Hypothalamus (tissue), 51 donors: Measurements from ENCODE around the gene EXOC6B.

Experiments
- DNase-seq, 51 donors: peaks; one replicate each; lab custom pipeline; 2025; lab: John Stamatoyannopoulos, UW

Gene EXOC6B

DNA sequence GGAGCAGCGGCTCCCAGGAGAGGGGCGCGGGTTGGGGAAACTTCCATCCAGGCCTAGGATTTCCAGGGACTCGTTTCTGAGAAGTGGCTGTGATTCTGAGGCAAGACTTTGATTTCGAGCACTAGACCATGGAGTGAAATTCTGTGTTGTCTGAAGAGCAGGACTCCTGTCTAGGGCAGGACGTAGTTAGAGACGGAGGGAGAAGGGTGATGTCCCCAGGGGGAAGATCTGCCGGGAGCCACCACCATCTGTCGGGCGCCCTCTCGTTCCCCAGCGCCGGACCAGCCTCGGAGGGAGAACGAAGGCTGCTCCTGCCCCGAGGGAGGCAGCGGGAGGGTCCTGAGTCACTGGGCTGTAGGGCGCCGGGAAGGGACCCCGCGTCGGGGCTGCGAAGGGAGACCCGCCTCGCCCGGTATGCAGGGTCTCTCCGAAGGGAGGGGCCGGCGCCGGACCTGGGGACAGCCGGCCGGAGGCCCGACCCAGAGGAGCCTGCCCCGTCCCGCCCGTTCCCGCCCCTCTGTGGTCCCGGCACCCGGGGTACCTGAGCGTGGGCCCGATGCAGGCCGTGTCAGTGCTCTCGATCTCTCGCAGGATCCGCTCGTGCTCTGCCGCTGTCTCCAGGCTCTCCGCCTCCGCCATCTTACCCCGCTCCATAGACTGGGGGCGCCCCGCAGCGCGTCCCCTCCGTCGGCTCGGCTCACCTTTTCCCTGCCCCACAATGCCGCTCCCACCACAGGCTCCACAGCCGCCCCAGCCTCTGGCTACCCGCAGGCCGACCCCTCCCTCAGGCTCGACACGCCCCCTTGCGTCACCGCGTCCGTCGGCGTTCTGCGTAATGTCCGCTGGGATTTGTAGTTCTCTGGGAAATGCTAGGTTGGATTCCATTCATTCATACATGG is at the start of gene EXOC6B:
TSS of gene EXOC6B (minus strand) at position 777 of the 899 bp plus-strand sequence.
- DNase-seq = peak; percentile 18 to 94 (median 83)

DNA sequence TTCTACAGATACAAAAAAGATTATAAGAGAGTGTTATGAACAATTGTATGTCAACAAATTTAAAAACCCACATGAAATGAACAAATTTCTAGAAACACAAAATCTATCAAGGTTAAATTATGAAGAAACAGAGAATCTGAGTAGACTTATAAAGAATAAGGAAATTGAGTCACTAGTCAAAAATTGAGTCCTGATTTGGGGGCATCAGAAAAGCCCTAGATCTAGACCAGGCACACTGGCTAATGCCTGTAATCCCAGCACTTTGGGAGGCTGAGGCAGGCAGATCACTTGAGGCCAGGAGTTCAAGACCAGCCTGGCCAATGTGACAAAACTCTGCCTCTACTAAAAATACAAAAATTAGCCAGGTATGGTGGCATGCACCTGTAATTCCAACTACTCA is 46.0 kb upstream of the EXOC6B start:
- no peak for DNase-seq

- no peak for DNase-seq
Measured at GRCh38 chr2:72871060-72871459, 45.2 kb upstream of the EXOC6B start.

DNA sequence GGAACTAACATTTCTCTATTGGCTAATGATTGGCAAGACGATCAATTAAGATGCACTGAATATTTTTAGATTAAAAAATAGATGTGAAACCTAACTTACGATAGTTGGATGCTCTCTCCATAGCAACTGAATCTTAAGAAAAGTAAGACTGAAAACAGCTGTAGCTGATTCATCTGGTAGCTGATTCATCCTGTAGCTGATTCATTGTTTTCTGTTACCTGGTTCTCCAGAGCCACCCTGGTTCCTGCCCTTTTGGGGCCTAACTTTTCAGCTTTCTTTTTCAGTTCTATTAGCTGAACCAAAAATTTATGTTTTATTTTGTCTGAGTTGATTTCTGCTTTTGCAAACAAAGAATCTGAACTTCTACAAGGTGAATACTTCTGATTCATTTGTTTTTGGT is 38.7 kb upstream of the EXOC6B start:
- peak in 1 of 51 donors; percentile 13 for DNase-seq

- DNase-seq = peak in 1 of 51 donors; percentile 5
Measured at GRCh38 chr2:72863046-72863445, 37.2 kb upstream of the EXOC6B start.

- peak; percentile 15 to 92 (median 74) for DNase-seq
Measured at GRCh38 chr2:72862239-72862988, 36.6 kb upstream of the EXOC6B start.

DNA sequence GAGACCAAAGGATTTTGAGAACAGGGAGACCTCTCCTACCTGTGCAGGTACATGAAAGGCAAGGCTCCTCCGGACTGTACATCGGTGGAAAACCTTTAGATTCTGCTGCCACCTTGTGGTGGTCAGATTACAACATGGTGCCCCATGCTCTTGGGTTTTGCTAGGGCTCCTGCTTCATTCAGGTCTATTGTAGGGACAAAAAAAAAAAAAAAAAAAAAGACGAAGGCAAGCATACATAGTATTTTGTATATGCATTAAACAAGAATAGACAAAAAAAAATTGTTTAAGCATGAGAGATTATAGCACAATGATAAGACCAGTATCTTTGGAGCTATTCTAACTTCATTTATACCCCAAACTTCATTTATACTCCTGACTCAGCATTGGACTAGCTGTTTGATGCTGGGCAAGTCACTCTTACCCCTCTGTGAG is 34.0 kb upstream of the EXOC6B start:
- DNase-seq = peak in 43 of 51 donors; percentile 0 to 74 (median 26)

DNA sequence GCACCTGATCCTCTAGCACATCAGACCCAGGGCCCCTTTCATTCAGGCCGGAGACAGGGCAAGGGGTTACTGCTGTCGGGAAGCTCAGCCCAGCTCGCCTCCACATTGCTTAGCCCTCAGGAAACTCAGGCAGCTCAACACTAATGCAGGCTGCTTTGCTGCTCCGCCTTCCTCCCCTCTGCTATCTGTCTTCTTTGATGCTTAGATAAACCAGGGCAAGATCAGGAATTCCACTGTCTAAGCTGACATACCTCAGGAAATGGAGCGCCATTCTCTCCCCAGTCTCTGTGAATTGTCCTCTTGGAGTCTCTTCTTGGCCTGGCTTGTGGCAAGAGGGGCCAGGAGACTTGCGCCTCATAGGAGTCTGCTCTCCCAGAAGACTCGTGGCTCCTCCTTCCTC is 25.5 kb upstream of the EXOC6B start:
- no peak for DNase-seq

DNA sequence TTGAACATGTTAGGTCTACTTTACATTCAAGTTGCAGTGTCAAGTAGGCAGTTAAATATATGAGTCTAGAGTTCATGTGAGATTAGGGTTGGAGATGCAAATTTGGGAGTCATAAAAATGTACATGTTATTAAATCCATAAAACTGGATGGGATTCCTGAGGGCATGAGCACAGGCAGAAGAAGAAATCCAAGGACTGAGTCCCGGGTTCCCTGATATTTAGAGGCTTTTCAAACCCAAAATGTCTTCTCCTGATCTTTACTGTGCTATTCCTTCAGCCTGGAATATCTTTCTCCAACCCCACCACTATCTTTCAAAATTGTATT is 23.3 kb upstream of the EXOC6B start:
- DNase-seq = no peak

DNA sequence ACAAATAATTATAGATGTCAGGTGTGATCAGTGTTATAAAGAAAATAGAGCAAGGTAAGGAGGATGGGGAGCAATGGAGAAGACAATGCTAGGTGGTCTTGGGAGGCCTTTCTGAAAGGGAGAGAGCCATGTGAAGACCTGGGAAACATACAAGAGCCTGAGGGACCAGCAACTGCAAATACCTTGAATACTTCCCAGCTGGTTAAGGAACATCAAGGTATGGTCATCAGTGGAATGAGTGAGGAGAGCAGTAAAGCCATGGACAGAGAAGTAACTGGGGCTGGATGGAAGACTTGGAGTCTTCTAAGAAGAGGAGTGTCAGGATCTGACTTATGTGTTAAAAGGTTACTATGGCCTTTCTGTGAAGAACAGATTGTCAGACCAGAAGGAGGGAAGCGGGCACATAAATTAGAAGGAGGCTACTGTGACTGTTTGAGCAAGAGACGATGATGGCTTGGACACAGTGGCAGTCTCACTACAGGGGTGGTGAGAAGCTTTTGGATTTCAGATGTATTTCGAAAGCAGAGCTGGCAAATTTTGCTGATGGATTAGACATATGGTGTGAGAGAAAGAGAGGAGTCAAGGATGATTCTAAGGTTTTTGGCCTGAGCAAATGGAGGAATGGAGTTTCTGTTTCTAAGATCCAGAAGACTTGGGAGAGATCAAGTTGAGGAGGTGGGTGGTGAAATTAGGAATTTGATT is 22.8 kb upstream of the EXOC6B start:
- no peak for DNase-seq

DNA sequence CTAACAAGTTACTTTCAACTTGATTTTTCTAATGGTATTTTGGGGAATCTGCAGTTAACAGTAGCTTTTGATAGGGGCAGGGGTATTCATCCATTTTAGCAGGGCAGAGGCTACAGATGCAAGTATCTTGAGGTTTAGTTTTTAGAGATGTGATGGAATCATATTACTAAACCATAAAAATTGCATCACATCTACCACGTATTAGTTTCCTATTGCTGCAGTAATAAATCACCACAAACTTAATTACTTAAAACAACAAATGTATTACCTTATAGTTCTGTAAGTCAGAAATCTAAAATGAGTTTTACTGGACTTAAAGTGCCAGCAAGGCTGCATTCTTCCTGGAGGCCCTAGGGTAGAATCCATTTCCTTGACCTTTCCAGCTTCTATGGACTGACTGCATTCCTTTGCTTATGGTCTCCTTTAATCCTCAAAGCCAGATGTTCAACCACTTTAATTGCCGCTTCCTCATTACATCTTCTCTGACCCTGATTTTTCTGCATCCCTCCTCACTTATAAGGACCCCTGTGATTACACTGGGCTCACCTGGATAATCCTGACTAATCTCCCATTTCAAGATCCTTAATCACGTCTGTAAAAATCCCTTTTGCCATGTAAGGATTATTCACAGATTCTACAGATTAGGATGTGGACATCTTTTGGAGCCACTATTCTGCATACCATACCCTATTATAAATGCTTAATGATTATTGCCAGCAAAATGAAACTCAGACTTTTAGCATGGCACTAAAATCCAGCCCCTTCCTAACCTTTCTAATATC is 21.9 kb upstream of the EXOC6B start:
- DNase-seq = no peak

DNA sequence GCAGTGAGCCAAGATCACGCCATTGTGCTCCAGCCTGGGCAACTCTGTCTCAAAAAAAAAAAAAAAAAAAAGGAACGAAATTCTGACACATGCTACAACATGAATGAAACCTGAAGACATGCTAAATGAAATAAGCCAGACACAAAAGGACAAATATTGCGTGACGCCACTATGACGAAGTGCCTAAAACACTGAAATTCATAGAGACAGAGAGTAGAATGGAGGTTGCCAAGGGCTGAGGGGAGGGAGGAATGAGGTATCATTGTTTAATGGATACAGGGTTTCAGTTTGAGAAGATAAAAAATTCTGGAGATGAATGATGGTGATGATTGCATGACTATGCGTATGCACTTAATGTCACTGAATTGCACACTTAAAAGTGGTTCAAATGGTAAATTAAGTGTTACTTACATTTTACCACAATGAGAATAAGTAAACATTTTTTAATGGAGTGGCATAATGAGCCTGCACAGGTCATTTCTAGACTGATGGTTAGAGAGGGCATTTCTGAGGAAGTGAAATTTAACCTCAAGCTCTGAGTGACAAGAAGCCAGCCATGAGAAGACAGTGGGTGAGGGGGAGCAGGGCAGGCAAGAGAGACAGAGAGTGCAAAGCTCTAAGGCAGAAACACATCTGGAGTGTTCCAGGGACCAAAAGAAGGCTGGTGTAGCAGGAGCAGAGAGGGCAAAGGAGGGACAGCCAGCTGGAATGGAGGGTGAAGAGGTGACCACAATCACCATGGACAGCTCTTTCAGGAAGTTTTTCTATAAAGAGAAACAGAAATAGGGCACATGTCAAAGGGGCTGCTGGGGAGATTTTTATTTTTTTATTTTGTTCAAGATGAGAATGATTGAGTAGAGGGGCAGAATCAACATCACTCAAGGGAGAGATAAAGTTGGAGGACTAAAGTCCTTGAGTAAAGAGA is 20.6 kb upstream of the EXOC6B start:
- DNase-seq = no peak

DNA sequence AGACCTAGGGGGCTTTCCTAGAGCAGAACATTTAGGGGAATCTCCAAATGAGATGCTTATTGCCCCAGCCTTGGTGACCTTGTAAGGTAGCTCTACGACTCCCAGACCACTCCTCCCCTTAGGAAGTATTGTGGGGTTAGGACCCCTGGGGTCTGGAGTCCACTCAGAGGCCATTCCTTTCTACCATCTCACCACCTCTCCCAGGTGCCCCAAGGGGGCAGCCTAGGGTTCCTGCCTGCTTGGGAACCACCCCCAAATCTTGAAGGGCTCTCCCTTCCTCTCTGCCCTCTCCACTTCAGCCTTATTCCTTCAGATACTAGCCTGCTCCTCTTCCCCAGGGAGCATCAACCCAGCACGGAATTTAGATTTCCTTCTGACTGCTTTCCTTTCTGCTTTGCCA is 17.5 kb upstream of the EXOC6B start:
- no peak for DNase-seq

DNA sequence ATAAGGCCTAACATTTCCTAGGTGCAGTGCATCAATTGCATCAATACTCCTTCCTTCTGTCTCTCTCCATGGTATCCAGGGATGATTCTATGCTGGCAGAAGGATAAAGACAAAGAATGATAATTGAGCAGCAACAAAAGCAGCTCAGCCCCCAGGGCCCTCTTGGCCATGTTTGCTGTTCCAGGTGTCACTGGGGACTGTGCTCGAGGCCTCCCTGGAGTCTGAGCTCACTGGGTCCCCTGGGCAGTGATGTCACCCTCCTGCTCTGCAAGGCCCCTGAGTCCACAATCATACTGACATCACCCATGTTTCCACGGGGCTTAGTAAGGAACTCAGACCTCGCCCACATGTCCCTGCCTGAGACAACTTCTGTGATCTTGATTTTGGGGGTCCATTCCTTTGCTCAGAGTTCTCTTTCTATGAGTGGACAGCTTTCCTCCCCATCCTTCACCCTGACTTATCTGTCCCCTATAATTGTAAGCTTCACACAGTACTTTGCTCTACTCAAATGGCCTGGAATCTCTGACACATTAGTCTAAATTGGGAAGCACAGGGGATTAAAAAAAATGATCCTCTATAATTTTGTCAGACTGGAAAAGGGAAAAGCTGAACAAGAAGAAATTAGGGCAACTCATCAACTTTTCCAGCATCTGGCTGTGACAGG is 15.8 kb upstream of the EXOC6B start:
- no peak for DNase-seq

GRCh38 chr2:72840066-72840465 is 14.2 kb upstream of the EXOC6B start:
- no peak for DNase-seq

DNA sequence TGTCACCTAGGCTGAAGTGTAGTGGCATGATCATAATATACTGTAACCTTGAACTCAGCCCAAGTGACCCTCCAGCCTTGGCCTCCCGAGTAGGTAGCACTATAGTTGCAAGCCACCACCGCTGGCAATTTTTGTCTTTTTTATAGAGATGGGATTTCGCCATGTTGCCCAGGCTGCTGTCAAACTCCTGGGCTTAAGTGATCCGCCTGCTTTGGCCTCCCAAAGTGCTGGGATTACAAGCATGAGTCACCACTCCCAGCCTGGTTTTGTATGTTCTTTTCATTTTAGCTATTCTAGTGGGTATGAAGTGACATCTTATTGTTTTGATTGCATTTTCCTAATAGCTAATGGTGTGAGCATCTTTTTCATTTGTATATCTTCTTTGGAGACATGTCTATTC is 11.3 kb upstream of the EXOC6B start:
- DNase-seq = no peak

GRCh38 chr2:72835403-72835802 is 9.6 kb upstream of the EXOC6B start:
- no peak for DNase-seq

DNA sequence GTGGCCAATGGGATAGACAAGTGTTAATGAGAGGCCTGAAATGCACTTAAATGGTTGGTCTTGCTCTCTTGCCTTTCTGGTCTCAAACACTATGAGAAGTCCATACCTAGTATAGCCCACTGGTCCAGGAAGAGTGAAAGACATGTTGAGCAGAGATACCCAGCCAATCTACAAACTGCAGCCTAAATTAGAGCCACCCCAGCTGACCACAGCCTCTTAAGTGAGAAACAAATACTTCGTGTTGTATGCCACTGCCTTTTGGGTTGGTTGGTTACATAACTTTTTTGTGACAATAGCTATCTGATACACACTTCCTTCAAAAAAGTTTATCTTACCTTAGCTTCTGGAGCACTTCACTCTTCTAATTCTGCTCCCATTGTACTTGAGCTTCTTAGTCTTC is 8.8 kb upstream of the EXOC6B start:
- no peak for DNase-seq
